Activated CD8-positive, alpha-beta memory T cell treated with anti-CD3 and anti-CD28 coated beads for 4 hours (primary cell): ENCODE measurements around the gene C7orf33.
"Not testable (repeated sequence)": the region's sequence is repeated elsewhere in the genome, so short reads cannot be mapped to it uniquely, and the experiment has no call there.

Source experiments
- DNase-seq, 2 donors: peaks; one replicate each; pipeline ENCODE4 v3.0.0-alpha.2; 2020; ENCODE audit warnings: low read depth in 2 of 2

Gene C7orf33

DNA sequence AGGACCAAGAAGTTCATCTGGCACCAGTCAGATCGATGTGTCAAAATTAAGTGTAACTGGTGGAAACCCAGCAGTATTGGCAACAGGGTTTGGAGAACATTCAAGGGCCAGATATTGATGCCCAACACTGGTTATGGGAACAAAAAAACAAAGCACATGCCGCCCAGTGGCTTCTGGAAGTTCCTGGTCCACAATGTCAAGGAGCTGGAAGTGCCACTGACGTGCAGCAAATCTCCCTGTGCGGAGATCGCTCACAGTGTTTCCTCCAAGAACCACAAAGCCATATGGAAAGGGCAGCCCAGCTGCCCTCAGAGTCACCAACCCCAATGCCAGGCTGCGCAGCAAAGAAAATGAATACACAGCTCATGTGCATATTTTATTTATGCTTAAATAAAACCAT lies 10.1 kb upstream of the C7orf33 start:
- no peak for DNase-seq

DNA sequence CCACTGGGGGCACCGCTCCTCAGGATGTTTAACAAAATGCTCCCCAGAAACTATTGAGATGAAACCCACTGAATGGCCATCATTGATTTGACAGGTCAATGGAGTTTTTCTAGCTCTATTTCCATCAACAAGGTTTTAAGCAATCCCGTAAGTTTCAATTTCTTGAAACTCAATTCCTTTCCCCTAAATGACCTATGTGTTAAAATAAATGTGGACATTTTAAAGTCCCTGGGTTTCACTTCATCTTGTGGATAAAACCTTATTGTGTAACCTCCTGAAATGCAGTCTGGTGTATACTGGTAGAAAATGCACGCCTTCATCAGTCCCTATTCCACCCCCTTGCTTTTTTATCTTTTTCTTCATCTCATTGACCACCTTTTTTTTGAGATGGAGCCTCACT lies 8.9 kb upstream of the C7orf33 start:
- DNase-seq = no peak

DNA sequence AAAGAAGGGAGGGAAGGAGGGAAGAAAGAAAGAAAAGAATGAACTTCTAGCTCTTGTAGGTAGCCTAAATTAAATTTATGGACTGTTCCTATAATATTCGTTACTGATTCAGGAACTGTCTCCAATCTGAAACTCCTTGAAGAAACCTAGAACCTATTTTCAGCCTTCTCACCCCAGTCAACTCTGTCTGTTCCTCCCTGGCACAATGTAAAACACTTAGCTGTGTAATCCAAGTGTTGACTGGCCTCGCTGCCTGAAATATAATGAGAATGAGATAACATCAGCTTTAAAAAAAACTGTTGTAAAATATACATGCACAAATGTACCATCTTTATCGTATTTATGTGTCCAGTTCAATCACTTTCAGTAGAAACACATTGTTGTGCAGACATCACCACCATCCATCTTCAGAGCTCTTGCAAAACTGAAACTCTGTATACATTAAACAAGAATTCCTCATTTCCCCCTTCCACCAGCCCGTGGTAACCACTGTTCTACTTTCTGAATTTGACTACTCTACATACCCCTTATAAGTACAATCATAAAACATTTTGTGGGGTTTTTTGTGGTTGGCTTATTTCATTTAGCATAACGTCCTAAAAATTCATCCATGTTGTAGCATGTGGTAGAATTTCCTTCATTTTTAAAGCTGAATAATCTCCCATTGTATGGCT lies 6.3 kb upstream of the C7orf33 start:
- no peak for DNase-seq

DNA sequence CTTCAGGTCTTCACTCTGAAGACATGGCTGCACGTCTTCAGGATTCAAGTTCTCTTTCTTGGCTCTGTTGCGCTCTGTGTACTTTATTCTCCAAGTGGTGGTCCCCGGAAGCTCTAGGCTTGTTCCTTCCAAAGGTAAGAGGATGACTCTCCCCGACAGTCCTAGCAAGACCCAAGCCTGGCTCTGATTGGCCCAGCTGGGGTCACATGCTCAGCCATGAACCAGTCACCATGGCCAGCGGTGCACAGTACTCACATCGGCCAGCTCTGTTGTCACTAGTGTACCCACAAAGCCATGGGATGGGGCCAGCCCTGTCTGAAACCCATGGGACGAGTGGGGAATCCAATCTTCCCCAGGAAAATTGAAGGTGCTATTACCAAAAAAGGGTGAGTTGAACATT lies 5.2 kb upstream of the C7orf33 start:
- DNase-seq = no peak

DNA sequence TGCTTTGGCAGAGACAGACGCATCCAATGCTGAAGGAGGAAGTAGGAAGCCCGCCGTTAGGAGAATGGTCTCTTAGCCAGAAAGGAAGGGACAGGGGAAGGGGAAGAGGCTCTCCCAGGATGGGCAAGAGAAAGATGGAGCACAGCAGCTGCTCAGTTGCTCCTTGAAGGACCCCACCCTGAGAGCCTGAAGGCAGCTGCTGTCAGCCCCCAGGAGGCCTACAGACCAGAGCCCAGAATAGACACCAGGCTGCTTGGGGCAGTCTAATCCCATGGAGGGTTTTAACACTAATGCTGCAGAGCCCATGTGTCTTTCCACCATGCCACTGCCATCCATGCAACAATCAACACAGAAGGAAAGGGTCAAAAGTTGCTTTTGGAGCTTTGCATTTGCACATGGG lies 3.5 kb upstream of the C7orf33 start:
- no peak for DNase-seq

DNA sequence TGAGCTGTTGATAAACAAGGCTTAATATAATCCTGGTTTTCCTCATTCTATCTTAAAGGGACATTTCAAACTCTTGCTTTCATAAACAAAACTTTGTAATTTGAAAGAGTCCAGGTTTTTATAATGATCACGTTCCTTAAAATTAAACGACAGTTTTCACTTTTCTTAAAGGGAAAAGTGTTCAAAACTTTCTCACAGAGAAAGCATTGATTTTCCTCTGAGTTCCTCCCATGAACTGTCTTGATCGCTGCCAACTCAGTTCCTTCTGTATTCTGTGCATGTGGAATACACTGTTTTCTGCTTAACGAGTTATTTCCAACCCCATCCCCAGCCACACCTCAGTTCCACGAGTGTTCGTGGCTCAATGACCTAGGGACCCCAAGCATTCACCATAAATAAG lies 2.4 kb upstream of the C7orf33 start:
- no peak for DNase-seq

DNA sequence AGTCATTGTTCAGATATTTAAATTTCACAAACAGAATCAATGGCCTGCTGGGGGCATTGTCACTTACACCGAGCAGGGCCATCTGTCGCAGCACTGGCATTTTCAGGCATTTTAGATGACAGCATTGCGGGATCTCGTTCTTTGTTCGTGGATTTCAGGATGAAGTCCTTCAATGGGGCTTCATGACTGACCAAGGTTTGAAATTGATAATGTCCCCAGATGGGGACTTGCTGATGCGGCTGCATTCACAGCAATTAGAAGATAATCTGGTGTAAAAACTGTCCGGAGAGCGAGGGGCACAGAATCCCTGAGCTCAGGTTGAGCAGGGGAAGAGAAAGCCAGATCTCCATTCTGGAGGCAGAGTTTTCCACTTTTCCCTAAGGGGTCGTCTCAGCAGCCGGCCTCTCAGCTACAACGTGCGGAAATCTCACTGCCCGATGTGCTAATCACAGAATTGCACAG lies 1.9 kb upstream of the C7orf33 start:
- DNase-seq = no peak

DNA sequence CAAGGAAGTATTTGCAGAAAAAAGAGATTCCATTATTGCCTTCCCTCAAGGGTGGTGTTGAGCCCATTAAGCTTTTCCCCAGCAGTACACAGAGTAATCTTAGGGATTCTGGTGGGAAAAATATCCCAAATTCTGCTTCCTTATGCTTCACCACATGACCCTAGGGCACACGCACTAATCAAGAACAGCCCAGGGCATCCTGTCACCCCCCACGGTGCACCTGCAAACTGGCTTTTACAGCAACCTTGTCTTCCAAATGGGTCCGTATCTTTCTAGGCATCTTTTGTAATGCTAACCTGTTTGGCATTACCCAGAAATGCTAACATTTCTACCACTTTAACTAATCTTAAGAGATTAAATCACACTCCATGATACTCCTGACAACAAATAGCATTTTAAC lies 926 bp upstream of the C7orf33 start:
- DNase-seq = no peak

DNA sequence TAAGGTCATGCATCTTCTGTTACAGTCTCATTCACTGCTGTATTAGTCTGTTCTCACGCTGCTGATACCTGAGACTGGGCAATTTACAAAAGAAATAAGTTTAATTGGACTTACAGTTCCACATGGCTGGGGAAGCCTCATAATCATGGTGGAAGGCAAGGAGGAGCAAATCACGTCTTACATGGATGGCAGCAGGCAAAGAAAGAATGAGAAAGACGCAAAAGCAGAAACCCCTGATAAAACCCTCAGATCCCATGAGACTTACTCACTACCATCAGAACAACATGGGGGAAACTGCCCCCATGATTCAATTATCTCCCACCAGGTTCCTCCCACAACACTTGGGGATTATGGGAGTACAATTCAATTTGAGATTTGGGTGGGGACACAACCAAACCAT lies 5.8 kb downstream of the C7orf33 start:
- DNase-seq = not testable (repeated sequence)

DNA sequence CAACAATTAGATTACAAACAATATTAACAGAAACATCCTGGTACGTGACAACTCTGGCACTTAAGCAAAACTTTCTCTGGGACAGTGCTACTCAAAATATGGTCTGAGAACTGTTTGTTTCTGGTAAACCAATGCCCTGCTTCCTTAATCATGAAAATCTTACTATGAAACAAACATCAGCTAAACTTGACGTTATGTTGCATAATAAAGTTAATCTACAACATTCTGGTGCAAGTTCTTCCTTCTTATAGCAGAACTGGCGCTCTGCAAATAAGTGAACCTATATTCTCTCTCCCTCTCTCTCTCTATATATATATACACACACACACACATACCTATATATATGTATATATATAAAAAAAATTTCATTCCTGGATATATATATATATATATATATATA lies 7.8 kb downstream of the C7orf33 start:
- no peak for DNase-seq

DNA sequence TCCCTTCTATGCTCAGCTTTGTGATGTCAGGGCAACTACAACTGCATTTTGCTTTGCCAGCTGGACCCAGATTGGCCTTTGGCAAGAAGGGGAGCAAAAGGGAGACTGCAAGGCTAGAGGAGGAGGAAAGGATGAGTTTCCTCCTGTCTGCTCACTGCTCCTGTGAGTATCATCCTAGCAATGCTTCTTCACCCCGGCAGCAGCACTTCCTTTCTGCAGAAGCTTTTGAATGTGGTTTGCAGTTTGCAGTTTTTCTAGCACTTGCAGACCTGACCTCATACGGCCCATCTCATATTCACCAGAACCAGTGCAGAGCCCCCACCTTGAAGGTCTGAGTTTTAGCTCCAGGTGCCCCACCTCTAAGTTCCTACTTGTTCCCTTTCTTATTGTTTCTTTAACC lies 14.8 kb downstream of the C7orf33 start:
- DNase-seq = no peak

DNA sequence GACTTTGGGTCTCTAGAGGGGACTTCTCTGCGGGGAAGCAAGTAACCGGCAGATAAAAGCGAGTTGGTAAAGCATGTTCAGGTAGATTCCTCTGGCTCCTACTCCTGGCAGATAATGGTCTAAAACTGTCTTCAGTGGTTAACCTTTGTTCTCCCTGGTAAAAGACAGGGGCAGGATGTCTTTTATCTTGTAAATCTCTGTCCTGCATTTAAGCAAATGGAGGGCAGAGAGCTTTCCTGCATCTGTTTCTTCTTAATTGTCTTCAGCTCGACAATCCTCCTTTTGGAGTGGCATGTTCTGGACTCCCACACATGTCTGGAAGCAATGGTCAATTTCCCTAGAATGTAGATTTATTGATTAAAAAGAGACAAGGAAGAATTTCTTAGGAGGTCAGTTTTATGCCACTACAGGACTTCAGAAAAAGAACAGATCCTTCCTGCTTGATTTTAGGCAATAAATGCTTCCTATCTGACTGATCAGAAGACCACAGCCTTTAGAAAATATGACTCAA lies 16.6 kb downstream of the C7orf33 start:
- no peak for DNase-seq

DNA sequence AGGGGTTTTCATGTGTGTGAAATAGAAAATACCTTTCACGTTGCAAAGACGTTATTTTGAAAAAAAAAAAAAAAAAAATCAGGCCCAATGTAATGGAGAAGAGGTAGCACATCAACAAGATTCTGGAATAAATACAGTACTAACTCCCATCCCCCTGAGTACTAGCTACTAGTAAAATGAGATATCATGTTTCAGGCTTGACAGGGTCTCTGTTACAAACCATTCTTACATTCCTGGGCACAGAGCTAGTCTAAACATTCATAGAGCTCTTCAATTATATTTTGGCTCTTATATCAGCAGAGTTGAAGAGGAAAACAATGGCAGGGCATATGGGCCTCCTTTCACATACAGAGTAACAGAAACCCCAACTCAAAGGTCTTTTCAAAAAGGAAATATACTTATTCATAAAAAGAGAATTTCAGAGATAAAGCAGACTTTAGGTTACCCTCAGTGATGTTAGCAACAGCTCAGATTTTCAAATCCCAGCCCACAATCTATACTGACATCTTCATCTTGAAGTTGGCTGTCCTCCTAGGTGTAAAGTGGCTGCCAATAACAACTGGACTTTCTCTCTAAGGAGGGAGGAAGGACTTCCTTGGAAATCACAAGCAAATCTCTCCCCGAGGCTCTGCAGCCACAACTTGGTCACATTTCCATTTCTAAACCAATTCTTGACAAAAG lies 18.6 kb downstream of the C7orf33 start:
- DNase-seq = no peak

DNA sequence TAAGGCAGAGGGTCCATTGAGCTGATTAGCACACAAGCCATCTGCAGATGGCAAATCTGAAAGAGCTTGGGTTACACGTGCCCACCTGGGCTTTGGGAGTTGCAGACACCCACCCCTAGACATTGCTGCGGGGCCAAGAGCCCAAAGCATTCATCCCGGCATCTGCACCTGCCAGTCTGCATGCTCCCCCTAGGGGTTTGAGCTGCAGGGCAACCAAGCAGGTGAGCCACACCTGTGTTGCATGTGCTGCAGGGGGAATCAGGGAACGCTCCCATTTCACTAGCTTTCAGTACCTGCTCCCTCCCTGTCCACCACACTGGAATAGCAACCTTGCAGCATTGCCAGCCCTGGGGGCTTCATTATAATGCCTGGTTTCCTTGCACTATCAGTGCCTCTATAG lies 21.1 kb downstream of the C7orf33 start:
- DNase-seq = no peak

DNA sequence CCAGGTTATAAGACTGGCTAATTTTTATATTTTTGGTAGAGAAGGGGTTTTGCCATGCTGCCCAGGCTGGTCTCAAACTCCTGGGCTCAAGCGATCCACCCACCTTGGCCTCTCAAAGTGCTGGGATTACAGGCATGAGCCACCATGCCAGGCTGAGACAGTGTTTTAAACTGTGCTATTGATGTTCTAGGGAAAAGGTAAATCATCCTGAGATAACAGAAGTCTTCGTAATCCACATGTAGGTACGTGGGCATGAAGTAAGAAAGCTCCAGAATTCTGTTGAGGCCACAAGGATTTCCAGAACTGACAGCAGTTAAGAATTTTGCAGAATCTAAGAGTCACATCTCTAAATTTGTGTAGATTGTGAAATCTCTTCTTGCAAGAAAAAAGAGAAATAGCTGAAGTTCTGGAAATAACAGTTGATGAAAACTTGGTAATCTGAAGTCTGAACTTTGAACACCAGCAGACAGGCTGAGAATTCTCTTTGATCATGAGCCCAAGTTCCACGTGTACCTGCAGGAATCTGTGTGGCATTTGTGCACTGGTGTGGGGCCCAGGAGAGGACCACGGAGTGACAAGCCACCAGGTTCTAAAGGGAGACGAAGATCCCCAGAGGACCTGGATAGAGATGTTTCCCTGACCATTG lies 24.6 kb downstream of the C7orf33 start:
- no peak for DNase-seq

DNA sequence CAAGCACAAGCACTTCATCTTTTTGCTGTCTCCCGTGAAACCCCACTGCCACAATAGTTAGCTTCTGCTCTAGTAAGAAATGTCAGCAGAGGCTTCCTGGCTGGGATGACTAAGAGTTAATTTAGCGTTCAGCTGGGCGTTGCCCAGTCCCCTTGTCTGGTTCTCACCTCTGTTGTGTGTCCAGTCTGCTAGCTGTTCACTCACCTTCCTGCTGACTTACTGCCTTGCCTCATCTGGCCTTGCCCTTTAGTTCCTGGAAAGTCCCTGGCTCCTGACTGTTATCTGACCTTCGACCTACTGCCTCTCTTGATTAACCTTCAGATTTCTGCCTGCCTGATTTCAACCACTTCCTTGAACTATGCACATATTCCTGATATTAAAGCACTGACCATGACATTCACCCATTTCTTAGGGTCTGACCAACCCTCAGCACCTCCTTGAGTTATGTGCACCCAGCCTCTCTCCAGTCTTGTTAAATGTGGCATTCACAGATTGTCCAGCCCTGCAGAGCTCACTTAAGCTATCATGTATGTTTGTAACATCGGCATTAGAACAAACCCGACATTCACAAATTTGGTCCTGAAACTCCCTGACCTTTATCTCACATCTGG lies 30.3 kb downstream of the C7orf33 start:
- no peak for DNase-seq

DNA sequence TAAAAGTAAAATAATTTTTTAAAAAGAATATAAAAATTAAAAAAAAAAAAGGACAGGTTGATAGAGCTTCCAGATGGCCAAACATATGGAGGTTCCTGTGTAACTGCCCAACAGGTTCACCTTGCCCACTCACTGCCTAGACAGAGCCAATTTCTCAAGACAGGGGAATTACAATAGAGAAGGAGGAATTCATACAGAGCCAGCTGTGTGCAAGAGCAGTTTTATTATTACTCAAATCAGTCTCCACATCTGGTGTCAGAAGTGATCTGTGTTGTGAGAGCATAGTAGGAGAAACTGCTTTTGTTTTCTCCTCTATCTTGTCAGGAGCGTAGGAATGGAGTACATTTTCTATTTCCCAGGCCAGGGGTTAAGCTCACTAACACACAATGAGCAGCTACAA lies 31.0 kb downstream of the C7orf33 start:
- DNase-seq = no peak

DNA sequence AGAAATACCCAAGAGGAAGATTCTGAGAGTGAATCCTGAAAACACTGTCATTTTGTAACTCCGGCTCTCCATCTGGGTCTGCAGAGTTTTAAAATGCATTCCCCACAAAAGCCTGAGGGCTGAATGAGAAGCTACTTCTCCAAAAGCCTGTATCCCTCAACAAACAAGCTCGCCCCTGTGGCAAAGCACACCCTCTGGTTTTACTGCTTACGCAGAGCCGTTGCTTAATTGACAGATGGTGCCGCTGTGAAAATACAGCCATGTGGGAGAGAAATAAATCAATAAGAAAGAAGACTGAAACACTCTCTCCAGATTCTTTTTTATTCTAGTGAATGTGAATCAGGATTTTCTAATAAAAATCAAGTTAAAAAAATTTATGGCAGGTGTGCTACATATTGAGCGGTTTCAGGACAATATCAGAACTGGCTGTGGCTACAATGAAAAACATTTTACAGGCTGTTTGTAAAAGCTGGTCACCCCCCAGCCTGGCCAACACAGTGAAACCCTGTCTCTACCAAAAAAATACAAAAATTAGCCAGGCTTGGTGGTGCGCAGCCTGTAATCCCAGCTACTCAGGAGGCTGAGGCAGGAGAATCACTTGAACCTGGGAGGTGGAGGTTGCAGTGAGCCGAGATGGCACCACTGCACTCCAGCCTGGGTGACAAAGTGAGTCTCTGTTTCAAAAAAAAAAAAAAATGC lies 32.5 kb downstream of the C7orf33 start:
- DNase-seq = no peak

DNA sequence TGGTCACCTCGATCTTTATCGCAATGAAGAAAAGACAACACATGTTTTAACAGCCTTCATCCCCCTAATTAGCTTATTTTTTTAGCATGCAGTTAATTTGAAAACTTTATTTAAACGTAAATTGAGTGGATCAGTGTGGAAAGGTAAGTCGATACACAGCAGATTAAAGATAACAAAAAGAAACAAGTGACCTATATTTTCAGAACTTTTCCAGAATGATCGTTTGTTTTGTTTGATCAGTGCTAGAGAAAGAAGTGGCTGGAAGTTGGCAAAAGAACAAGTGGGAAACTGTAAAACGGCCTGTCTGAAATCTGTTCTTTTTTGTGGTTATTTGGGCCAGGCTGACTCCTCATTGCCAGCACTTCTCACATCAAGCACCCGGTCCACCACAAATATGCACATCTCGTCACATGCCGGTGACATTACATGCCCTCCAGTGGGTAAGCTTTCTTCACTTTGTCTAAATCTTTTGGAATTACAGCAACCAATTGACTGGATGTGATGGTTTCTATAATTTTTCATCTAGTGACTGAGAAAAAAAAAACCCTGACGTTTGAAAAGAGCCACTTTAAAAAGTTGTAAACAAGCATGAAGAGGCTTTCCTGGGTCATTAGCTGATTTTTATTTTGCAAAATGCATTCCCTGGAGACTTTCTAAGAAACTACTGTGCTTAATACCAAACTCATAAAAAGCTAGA lies 33.2 kb downstream of the C7orf33 start:
- DNase-seq = no peak

DNA sequence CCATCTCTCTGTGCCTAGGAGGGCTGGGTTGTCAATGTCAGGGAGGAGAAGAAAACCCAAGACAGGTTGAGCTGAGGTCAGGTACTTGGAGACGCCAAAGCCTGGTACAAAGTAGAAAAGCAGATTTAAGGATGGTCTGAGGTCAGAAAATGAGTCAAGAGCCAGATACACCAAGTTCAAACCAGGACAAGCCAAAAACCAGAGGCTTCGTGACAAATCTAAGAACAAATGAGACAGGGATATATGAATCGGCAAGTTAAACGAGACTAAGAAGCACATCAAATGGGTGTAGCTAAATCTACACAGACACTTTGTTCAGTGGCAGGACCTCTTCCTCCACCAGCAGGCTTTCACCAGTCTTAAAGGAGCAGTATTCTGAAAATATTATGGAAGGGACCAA lies 34.2 kb downstream of the C7orf33 start:
- DNase-seq = no peak

DNA sequence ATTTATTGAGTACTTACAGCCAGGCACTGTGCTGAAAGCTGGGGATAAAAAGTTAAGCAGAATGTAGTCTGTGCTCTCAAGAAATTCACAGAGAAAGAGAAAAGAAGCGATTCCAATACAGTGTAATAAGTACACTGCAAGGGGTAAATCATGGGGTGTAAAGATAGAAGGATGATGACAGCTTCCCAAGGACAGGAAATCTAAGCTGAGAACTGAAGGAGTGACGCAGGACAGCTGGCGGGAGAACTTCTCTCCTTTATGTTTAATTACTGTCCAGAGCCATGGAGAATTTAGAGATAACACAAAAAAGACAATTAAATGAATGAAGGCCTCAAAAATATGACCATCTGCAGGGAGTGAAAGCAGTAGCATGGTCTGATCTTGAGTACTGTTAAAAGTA lies 34.8 kb downstream of the C7orf33 start:
- DNase-seq = no peak
